ENCODE measurements around the gene GYPA.

DNA sequence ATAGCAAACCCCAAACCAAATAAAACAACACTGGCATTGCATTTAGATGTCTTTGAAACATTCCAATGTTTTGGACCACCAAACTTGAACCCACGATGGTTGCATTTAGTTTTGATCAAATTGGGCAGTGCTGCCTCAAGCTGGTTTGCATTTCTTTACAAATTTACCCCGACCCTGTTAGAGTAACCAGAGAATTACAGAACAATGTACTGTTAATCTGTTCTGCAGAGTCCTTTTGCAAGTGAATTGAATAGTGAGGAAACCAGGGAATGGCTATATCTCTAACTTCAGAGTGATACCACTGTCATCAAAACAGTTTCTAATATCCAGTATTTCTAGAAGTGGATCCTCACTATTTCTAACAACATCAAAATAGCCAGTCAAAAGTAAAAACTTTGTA is 49.5 kb upstream of the GYPA start:
- TF ChIP-seq SIN3A (IDR thresholded peaks at IDR 0.05; ENCODE audit: borderline replicate concordance, insufficient read depth, low read length) = no peak
- no peak for TF ChIP-seq POLR2AphosphoS5 (IDR thresholded peaks at IDR 0.05; ENCODE audit: low read depth, low read length)
- TF ChIP-seq, protein P1, sequence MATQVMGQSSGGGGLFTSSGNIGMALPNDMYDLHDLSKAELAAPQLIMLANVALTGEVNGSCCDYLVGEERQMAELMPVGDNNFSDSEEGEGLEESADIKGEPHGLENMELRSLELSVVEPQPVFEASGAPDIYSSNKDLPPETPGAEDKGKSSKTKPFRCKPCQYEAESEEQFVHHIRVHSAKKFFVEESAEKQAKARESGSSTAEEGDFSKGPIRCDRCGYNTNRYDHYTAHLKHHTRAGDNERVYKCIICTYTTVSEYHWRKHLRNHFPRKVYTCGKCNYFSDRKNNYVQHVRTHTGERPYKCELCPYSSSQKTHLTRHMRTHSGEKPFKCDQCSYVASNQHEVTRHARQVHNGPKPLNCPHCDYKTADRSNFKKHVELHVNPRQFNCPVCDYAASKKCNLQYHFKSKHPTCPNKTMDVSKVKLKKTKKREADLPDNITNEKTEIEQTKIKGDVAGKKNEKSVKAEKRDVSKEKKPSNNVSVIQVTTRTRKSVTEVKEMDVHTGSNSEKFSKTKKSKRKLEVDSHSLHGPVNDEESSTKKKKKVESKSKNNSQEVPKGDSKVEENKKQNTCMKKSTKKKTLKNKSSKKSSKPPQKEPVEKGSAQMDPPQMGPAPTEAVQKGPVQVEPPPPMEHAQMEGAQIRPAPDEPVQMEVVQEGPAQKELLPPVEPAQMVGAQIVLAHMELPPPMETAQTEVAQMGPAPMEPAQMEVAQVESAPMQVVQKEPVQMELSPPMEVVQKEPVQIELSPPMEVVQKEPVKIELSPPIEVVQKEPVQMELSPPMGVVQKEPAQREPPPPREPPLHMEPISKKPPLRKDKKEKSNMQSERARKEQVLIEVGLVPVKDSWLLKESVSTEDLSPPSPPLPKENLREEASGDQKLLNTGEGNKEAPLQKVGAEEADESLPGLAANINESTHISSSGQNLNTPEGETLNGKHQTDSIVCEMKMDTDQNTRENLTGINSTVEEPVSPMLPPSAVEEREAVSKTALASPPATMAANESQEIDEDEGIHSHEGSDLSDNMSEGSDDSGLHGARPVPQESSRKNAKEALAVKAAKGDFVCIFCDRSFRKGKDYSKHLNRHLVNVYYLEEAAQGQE (IDR thresholded peaks at IDR 0.05; ENCODE audit: insufficient read depth in 1 of 2, low read depth in 2 of 2, low read length in 2 of 2) = no peak
- no peak for TF ChIP-seq TAF1 (IDR thresholded peaks at IDR 0.05; ENCODE audit: borderline replicate concordance, insufficient read depth, low read length)

Data from PFSK-1 (cell line).